ENCODE measurements around the gene PRKCA.

GRCh38 chr17:66786107-66786506 is 483.7 kb downstream of the PRKCA start:
- no peak for TF ChIP-seq CTCF (IDR thresholded peaks at IDR 0.05)
- TF ChIP-seq POLR2A (IDR thresholded peaks at IDR 0.05): no peak
